GM18508 (cell line): Measurements from ENCODE around the gene CD4.

ENCODE experiments used
- ATAC-seq: cut with Tn5 transposase; IDR thresholded peaks from one replicate; pipeline ENCODE4 v1.9.1; 2021; ENCODE audit warnings: moderate number of reproducible peaks; ENCODE audit not compliant: insufficient read depth, unreplicated experiment

Gene CD4

GRCh38 chr12:6840330-6840729, 51.0 kb downstream of the CD4 start:
- no peak for ATAC-seq

- no peak for ATAC-seq
Measured at GRCh38 chr12:6840761-6841515, 51.6 kb downstream of the CD4 start, which contains the start of gene GNB3. Gene GNB3, plus strand, starts transcription at chr12:6840925. Its CDS starts 363 bp downstream, at chr12:6841288.

GRCh38 chr12:6842075-6842474, 52.7 kb downstream of the CD4 start:
- no peak for ATAC-seq

- ATAC-seq = no peak
Measured at GRCh38 chr12:6843118-6843902, 54.0 kb downstream of the CD4 start.

- no peak for ATAC-seq
Measured at GRCh38 chr12:6845395-6845794, 56.1 kb downstream of the CD4 start.

GRCh38 chr12:6846316-6846869, 57.1 kb downstream of the CD4 start:
- ATAC-seq = no peak

- ATAC-seq = no peak
Measured at GRCh38 chr12:6847676-6848075, 58.3 kb downstream of the CD4 start.

- ATAC-seq = no peak
Measured at GRCh38 chr12:6849427-6849826, 60.1 kb downstream of the CD4 start.

GRCh38 chr12:6849976-6850560, 60.7 kb downstream of the CD4 start:
- no peak for ATAC-seq

- no peak for ATAC-seq
Measured at GRCh38 chr12:6850796-6851152, 61.4 kb downstream of the CD4 start.

GRCh38 chr12:6851153-6851920, 62.0 kb downstream of the CD4 start, which contains the start of gene CDCA3:
Gene CDCA3, minus strand, starts transcription at chr12:6851286. Its CDS starts 334 bp downstream, at chr12:6850952.
- peak; percentile 36 for ATAC-seq

GRCh38 chr12:6851921-6852650, 62.8 kb downstream of the CD4 start, which contains the start of gene USP5:
Gene USP5, plus strand, starts transcription at chr12:6852150. Its CDS starts 30 bp downstream, at chr12:6852180.
- ATAC-seq = peak; percentile 59

GRCh38 chr12:6852651-6853354, 63.5 kb downstream of the CD4 start:
- no peak for ATAC-seq

GRCh38 chr12:6853626-6854025, 64.3 kb downstream of the CD4 start:
- no peak for ATAC-seq

GRCh38 chr12:6854036-6854435, 64.7 kb downstream of the CD4 start:
- no peak for ATAC-seq

- no peak for ATAC-seq
Measured at GRCh38 chr12:6855322-6855721, 66.0 kb downstream of the CD4 start.

GRCh38 chr12:6858799-6859198, 69.5 kb downstream of the CD4 start:
- no peak for ATAC-seq

- ATAC-seq = no peak
Measured at GRCh38 chr12:6860116-6860515, 70.8 kb downstream of the CD4 start.

GRCh38 chr12:6860942-6861341, 71.6 kb downstream of the CD4 start:
- ATAC-seq = no peak
